ENCODE data around the gene LRIG1.
"Not testable (repeated sequence)": the region's sequence is repeated elsewhere in the genome, so short reads cannot be mapped to it uniquely, and the experiment has no call there.

LRIG1 gene

GRCh38 chr3:66441129-66441528 lies 59.7 kb downstream of the LRIG1 start:
- DNase-seq, result no peak

- no peak for DNase-seq
These were observed 61.0 kb downstream of the LRIG1 start for GRCh38 chr3:66439666-66440344.

GRCh38 chr3:66438046-66438445 lies 62.8 kb downstream of the LRIG1 start:
- no peak for DNase-seq

- DNase-seq, result no peak
These were observed 63.4 kb downstream of the LRIG1 start for GRCh38 chr3:66437341-66437929.

GRCh38 chr3:66435989-66436388 lies 64.8 kb downstream of the LRIG1 start:
- DNase-seq, result no peak

- DNase-seq, result no peak
These were observed 66.1 kb downstream of the LRIG1 start for GRCh38 chr3:66434726-66435125.

- DNase-seq, result no peak
These were observed 67.4 kb downstream of the LRIG1 start for GRCh38 chr3:66433522-66433782.

- DNase-seq, result no peak
These were observed 67.9 kb downstream of the LRIG1 start for GRCh38 chr3:66432767-66433521.

- DNase-seq, result no peak
These were observed 68.6 kb downstream of the LRIG1 start for GRCh38 chr3:66432041-66432766.

GRCh38 chr3:66431494-66431893 lies 69.3 kb downstream of the LRIG1 start:
- no peak for DNase-seq

- no peak for DNase-seq
These were observed 69.9 kb downstream of the LRIG1 start for GRCh38 chr3:66430876-66431275.

GRCh38 chr3:66428733-66429132 lies 72.1 kb downstream of the LRIG1 start:
- DNase-seq, result no peak

GRCh38 chr3:66427951-66428474 lies 72.8 kb downstream of the LRIG1 start:
- no peak for DNase-seq

- no peak for DNase-seq
These were observed 73.5 kb downstream of the LRIG1 start for GRCh38 chr3:66427352-66427751.

- no peak for DNase-seq
These were observed 74.7 kb downstream of the LRIG1 start for GRCh38 chr3:66426135-66426534.

GRCh38 chr3:66425576-66426114 lies 75.2 kb downstream of the LRIG1 start:
- DNase-seq, result no peak

- DNase-seq, result no peak
These were observed 75.8 kb downstream of the LRIG1 start for GRCh38 chr3:66425032-66425431.

- DNase-seq, result no peak
These were observed 77.0 kb downstream of the LRIG1 start for GRCh38 chr3:66423791-66424190.

GRCh38 chr3:66421893-66422292 lies 78.9 kb downstream of the LRIG1 start:
- DNase-seq, result not testable (repeated sequence)

GRCh38 chr3:66421144-66421543 lies 79.7 kb downstream of the LRIG1 start:
- not testable (repeated sequence) for DNase-seq

GRCh38 chr3:66419036-66419435 lies 81.8 kb downstream of the LRIG1 start:
- DNase-seq, result no peak

GRCh38 chr3:66418475-66418931 lies 82.3 kb downstream of the LRIG1 start:
- no peak for DNase-seq

Measured in stimulated activated CD4-positive, alpha-beta T cell treated with anti-CD3 and anti-CD28 coated beads, Interleukin-4, amount 100 ng/mL, for 1 hour (primary cell).